H1 (cell line): Measurements from ENCODE around the gene TBC1D22A. TPM values are rescaled to one million over a fixed set of nuclear protein-coding genes. Genes with fewer than 3 reads are reported as not detected.

ENCODE experiments used
- CHD7 ChIP-seq: fragments of 300-600 bp; sonication (generic); IDR thresholded peaks from 2 replicates; pipeline ENCODE4 v1.7.1; 2012; ENCODE audit warnings: low read length, moderate library complexity, mild to moderate bottlenecking, inconsistent platforms; ENCODE audit not compliant: insufficient replicate concordance
- FOSL1 ChIP-seq: IDR thresholded peaks from 2 replicates; pipeline ENCODE4 v1.6.1; 2011; ENCODE audit warnings: mild to moderate bottlenecking, low read depth, low read length, moderate library complexity; ENCODE audit not compliant: insufficient read depth
- polyA plus RNA-seq, 7 experiments: library from polyadenylated mRNA; depleted of rRNA in 3 of 7; stranded (reverse) in 5 of 7; unstranded in 2 of 7; fragments of >200 nt in 5 of 7; fragments of 200-250 nt in 2 of 7; gene quantifications; 1 replicate in 5 of 7; 2 replicates in 1 of 7; 4 replicates in 1 of 7; pipeline versions ENCODE4 v1.2.1 to v1.2.3, GENCODE V29; 2011 to 2013; ENCODE audit warnings: missing spikeins in 2 of 7, mixed read lengths in 2 of 7
- total RNA-seq: library from RNA; stranded (reverse); fragmentation: NEBNext Ultra II Directional; extraction: Animal tissue kit (Norgen Biotek cat#: 25700); gene quantifications from 2 replicates; pipeline ENCODE4 v1.2.1, GENCODE V29; 2021

Gene TBC1D22A
- total and polyA plus RNA-seq, 2 of the 8 experiments (the other 6 are each of a cell fraction or from before 2014, with no cell fraction given): 11.9 to 18.4 TPM

GRCh38 chr22:46935506-46936377 is 173.3 kb downstream of the TBC1D22A start (continued):
- no peak for TF ChIP-seq CHD7
- TF ChIP-seq FOSL1: no peak
